T-cell (primary cell): ENCODE results near the gene PLPPR3. TPM values are rescaled to one million over a fixed set of nuclear protein-coding genes. Genes with fewer than 3 reads are reported as not detected.

Experiments
- ATAC-seq, 4 experiments: fragments of 200-7000 bp in 3 of 4; fragments of 150-1000 bp in 1 of 4; cut with Tn5 transposase; replicated peaks in 1 of 4; 1 replicate in 3 of 4; 2 replicates in 1 of 4; pipeline ENCODE4 v1.10.0; 2021; ENCODE audit warnings: moderate library complexity in 3 of 4, mild to moderate bottlenecking in 2 of 4, moderate number of reproducible peaks in 1 of 4
- CTCF ChIA-PET, 2 donors: fragments of 300-600 bp; sonication (Branson Sonifier 250); formaldehyde crosslinking; loops; one replicate each; lab custom pipeline; 2022; ENCODE audit warnings: antibody characterized with exemption in 2 of 2; lab: Charles Lee
- POLR2A ChIA-PET, 2 donors: fragments of 300-600 bp; sonication (Branson Sonifier 250); formaldehyde crosslinking; loops; one replicate each; lab custom pipeline; 2022; ENCODE audit warnings: antibody characterized with exemption in 2 of 2; lab: Charles Lee
- DNase-seq, 35 experiments: peaks; one replicate each; pipeline versions ENCODE4 v3.0.0 to v3.0.0-alpha.2; 2013 to 2023
- H3K27ac ChIP-seq: one replicate; pipeline ENCODE4 v1.5.1; 2013; ENCODE audit warnings: low read length
- H3K27me3 ChIP-seq, 2 experiments: replicated peaks in 1 of 2; 1 replicate in 1 of 2; 2 replicates in 1 of 2; pipeline versions ENCODE4 v1.6.1 to v1.7.0; 2013; ENCODE audit warnings: low read length in 1 of 2, mixed read lengths in 1 of 2; ENCODE audit not compliant: control insufficient read depth in 2 of 2, insufficient read depth in 2 of 2; ENCODE audit errors: extremely low read depth in 1 of 2
- H3K36me3 ChIP-seq, 2 donors: 1 replicate in 1 of 2; 2 replicates in 1 of 2; pipeline versions ENCODE4 v1.6.1 to v1.7.0; 2013; ENCODE audit warnings: low read length in 1 of 2; ENCODE audit not compliant: control insufficient read depth in 2 of 2, insufficient read depth in 1 of 2; ENCODE audit errors: extremely low read depth in 1 of 2
- H3K4me1 ChIP-seq, 2 experiments: 1 replicate in 1 of 2; 2 replicates in 1 of 2; pipeline versions ENCODE4 v1.6.1 to v1.7.0; 2013; ENCODE audit warnings: low read length in 2 of 2, mixed read lengths in 1 of 2; ENCODE audit not compliant: insufficient read depth in 2 of 2, control insufficient read depth in 1 of 2; ENCODE audit errors: extremely low read depth in 1 of 2
- H3K4me3 ChIP-seq, 2 donors: 1 replicate in 1 of 2; 2 replicates in 1 of 2; pipeline versions ENCODE4 v1.5.1 to v1.7.0; 2013; ENCODE audit warnings: mild to moderate bottlenecking in 2 of 2, low read length in 1 of 2, moderate library complexity in 1 of 2; ENCODE audit not compliant: control insufficient read depth in 1 of 2; ENCODE audit errors: extremely low read depth in 1 of 2
- H3K9me3 ChIP-seq: 2 replicates; pipeline ENCODE4 v1.7.0; 2013
- H3K27ac Mint-ChIP-seq, 2 donors: one replicate each; pipeline ENCODE4 v1.8.0; 2020 to 2021; ENCODE audit warnings: mild to moderate bottlenecking in 2 of 2, mixed read lengths in 2 of 2
- H3K27me3 Mint-ChIP-seq, 2 donors: one replicate each; pipeline ENCODE4 v1.8.0; 2021 to 2022; ENCODE audit warnings: mixed read lengths in 2 of 2
- H3K36me3 Mint-ChIP-seq: one replicate; pipeline ENCODE4 v1.8.0; 2021; ENCODE audit warnings: mixed read lengths
- H3K4me1 Mint-ChIP-seq, 3 donors: one replicate each; pipeline ENCODE4 v1.8.0; 2020 to 2022; ENCODE audit warnings: mixed read lengths in 3 of 3, mild to moderate bottlenecking in 1 of 3
- H3K4me3 Mint-ChIP-seq, 3 donors: one replicate each; pipeline ENCODE4 v1.8.0; 2020 to 2022; ENCODE audit warnings: mild to moderate bottlenecking in 3 of 3, mixed read lengths in 3 of 3, moderate library complexity in 3 of 3
- H3K9me3 Mint-ChIP-seq, 3 donors: one replicate each; pipeline ENCODE4 v1.8.0; 2020 to 2022; ENCODE audit warnings: mixed read lengths in 3 of 3
- WGBS: methylation state at CpG from one replicate; pipeline ENCODE4 v1.1.5; 2013; ENCODE audit warnings: missing lambda C conversion rate; ENCODE audit not compliant: insufficient coverage; 5-methylcytosine and 5-hydroxymethylcytosine counted together
- total RNA-seq, 35 experiments: library from RNA in 6 of 35; stranded (reverse) in 6 of 35; fragments of 120-200 nt in 1 of 35; gene quantifications; one replicate each; pipeline versions ENCODE4 v1.2.1 to v1.2.4 and lab custom pipeline; 2013 to 2026

Gene PLPPR3
- total RNA-seq, 5 donors from 2014 or later (not counting 1 experiment from before 2014, with no cell fraction given) = 0.22 to 0.36 (median 0.26) TPM; not detected in 2

DNA sequence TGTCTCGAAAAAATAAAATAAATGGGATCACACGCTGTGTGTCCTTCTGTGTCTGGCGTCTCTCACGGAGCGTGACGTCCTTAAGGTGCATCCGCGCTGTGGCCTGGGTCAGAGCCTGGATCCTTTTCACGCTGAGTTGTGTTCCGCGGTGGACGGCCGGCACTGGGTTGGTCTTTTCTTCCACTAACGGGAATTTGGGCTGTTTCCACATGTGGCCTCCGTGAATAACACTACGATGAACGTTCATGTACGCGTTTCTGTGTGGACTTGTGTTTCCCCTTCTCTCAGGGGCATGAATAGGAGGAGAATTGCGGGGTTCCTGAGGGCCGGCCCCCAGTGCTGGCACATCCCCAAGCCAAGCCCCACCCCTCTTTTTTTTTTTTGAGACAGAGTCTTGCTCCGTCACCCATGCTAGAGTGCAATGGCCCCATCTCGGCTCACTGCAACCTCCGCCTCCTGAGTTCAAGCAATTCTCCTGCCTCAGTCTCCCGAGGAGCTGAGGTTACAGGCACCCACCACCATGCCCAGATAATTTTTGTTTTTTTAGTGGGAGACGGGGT, 30.7 kb downstream of the PLPPR3 start:
- no peaks in the 10 kb centered on the region for H3K36me3 Mint-ChIP-seq
- no peaks in the 10 kb centered on the region for H3K9me3 Mint-ChIP-seq
- peaks cover 3 to 6% of the 10 kb centered on the region in 2 donors for H3K27me3 Mint-ChIP-seq
- H3K27me3 ChIP-seq = peaks cover 0 to 12% of the 10 kb centered on the region in 2 experiments
- no peak overlapping the region for H3K4me3 ChIP-seq
- WGBS = 89% methylated on average over 16 of the region's 26 CpGs
- H3K27ac ChIP-seq = no peak overlapping the region
- peaks cover 0 to 4% (median 0%) of the 10 kb centered on the region in 3 donors for H3K4me1 Mint-ChIP-seq
- ChIA-PET POLR2A (no interaction called here), CTCF (interaction anchor here (0.6 to 0.7 kb wide), 2 partner anchors 21 to 283 kb away, joined by 4 to 5 read pairs; no protein-coding TSS in a partner anchor)
- H3K4me3 Mint-ChIP-seq = no peak overlapping the region
- H3K4me1 ChIP-seq = peaks cover 0 to 10% of the 10 kb centered on the region in 2 experiments
- no peak for DNase-seq
- H3K27ac Mint-ChIP-seq = no peak overlapping the region
- no peak for ATAC-seq
- H3K36me3 ChIP-seq = no peaks in the 10 kb centered on the region
- H3K9me3 ChIP-seq = no peaks in the 10 kb centered on the region

DNA sequence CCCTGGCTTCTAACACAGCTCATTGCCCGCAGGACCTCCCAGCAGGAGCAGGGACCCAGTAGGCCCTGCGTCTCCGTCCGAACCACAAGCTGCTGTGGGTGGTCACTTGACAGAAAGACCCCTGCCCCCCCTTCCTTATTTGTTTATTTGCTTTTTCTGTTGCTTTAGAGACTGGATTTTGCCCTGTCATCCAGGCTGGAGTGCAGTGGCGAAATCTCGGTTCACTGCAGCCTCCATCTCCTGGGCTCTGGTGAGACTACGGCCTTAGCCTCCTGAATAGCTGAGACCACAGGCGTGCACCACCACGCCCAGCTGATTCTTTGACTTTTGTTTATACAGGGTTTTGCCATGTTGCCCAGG, 32.1 kb downstream of the PLPPR3 start:
- H3K4me3 ChIP-seq = no peak overlapping the region
- Mint-ChIP-seq H3K9me3 (no peaks in the 10 kb centered on the region), H3K27me3 (peaks cover 3 to 6% of the 10 kb centered on the region in 2 donors), H3K36me3 (no peaks in the 10 kb centered on the region), H3K4me3 (no peak overlapping the region), H3K4me1 (peaks cover 0 to 4% (median 0%) of the 10 kb centered on the region in 3 donors), H3K27ac (no peak overlapping the region)
- H3K4me1 ChIP-seq = peaks cover 0 to 6% of the 10 kb centered on the region in 2 experiments
- H3K9me3 ChIP-seq = no peaks in the 10 kb centered on the region
- no peaks in the 10 kb centered on the region for H3K36me3 ChIP-seq
- POLR2A ChIA-PET = no interaction called here
- H3K27me3 ChIP-seq = peaks cover 0 to 13% of the 10 kb centered on the region in 2 experiments
- no peak for DNase-seq
- H3K27ac ChIP-seq = no peak overlapping the region
- 86% methylated on average over 4 of the region's 9 CpGs for whole genome bisulfite sequencing
- no peak for ATAC-seq
- CTCF ChIA-PET = no interaction called here

DNA sequence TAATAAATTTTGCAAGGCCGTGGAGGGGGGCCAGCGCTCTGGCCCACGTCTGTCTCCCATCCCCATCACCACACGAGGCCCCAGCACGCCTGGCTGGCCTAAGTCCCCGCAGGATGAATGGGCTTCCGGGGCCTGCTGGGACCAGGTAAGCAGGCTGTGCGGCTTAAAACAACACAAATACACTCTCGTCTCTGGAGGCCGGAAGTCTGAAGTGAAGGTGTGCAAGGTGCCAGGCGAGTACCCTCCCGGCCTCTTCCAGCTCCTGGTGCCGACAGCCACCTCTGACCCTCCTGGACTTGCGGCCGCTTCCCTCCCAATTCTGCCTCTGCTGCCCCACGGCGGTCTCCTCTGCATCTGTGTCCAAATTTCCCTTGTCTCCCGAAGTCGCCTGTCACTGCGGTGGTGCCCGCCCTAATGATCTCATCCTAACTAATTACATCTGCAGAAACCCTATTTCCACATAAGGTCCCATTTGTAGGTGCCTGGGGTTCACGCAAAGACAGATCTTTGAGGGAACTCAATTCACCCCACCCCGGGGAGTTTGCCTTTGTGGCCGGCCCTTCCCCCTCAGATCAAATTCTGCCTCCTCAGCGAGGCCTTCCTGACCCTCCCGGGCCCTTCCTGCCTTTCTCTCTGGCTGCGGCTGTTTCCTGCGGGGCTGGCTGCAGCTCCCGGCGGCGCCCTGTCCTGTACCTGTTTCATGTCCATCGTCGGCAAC, 32.6 kb downstream of the PLPPR3 start:
- H3K27me3 Mint-ChIP-seq = peaks cover 3 to 6% of the 10 kb centered on the region in 2 donors
- H3K4me3 Mint-ChIP-seq = no peak overlapping the region
- Histone ChIP-seq H3K36me3 (no peaks in the 10 kb centered on the region), H3K9me3 (no peaks in the 10 kb centered on the region), H3K4me3 (no peak overlapping the region), H3K27me3 (peaks cover 0 to 17% of the 10 kb centered on the region in 2 experiments), H3K27ac (no peak overlapping the region), H3K4me1 (peaks cover 0 to 6% of the 10 kb centered on the region in 2 experiments)
- ChIA-PET POLR2A (no interaction called here), CTCF (no interaction called here)
- ATAC-seq (peak in 1 of 4 experiments; percentile 32), DNase-seq (no peak)
- no peaks in the 10 kb centered on the region for H3K36me3 Mint-ChIP-seq
- 67% methylated on average over 25 of the region's 33 CpGs for WGBS
- no peaks in the 10 kb centered on the region for H3K9me3 Mint-ChIP-seq
- H3K27ac Mint-ChIP-seq = peak overlapping the region in 1 of 2 donors; percentile 66
- H3K4me1 Mint-ChIP-seq = peaks cover 0 to 4% (median 0%) of the 10 kb centered on the region in 3 donors

DNA sequence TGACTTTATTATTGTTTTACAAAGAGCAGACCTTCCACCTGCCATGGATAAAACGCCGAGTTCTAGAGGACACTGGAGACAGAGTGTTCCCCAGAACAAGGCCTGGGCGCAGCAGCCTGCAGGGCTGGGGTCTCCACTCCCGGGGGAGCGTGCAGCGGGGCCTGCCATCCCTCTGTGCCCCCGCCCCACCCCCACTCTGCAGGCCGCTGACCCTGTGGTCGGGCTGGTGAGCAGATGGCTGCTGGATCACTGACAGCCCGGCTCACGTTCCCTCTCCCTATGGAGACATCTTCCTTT, 33.1 kb downstream of the PLPPR3 start:
- Mint-ChIP-seq H3K4me3 (no peak overlapping the region), H3K9me3 (no peaks in the 10 kb centered on the region), H3K36me3 (no peaks in the 10 kb centered on the region), H3K27me3 (peaks cover 3 to 6% of the 10 kb centered on the region in 2 donors), H3K27ac (peak overlapping the region in 1 of 2 donors; percentile 66), H3K4me1 (peaks cover 0 to 4% (median 0%) of the 10 kb centered on the region in 3 donors)
- no peak overlapping the region for H3K4me3 ChIP-seq
- no peak overlapping the region for H3K27ac ChIP-seq
- no peaks in the 10 kb centered on the region for H3K9me3 ChIP-seq
- CTCF ChIA-PET = no interaction called here
- H3K36me3 ChIP-seq = no peaks in the 10 kb centered on the region
- DNase-seq = no peak
- H3K4me1 ChIP-seq = peaks cover 0 to 6% of the 10 kb centered on the region in 2 experiments
- peaks cover 0 to 17% of the 10 kb centered on the region in 2 experiments for H3K27me3 ChIP-seq
- no peak for ATAC-seq
- POLR2A ChIA-PET = no interaction called here
- 88% methylated on average over 11 of the region's 11 CpGs for whole genome bisulfite sequencing

DNA sequence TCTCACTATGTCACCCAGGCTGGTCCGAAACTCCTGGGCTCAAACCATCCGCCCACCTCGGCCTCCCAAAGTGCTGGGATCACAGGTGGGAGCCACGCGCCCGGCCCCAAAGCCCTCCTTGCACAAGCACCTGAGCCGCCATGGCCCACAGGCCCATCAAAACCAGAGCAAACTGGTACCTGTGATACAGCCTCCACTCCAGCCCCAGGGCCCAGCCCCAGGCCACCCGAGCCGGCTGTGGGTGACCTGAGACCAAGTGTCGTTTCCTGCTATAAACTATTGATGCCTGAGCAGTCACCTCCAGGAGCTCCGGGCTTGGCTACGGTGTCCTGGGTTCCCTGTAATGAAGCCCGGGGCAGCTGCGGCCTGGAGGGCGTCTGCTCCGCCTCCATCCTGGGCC, 34.2 kb downstream of the PLPPR3 start:
- ChIA-PET CTCF (interaction anchor here in 1 of 2 donors (0.6 kb wide), 1 partner anchor 131 kb away, joined by 7 read pairs; no protein-coding TSS in a partner anchor), POLR2A (no interaction called here)
- Histone ChIP-seq H3K4me1 (peaks cover 0 to 6% of the 10 kb centered on the region in 2 experiments), H3K27me3 (peaks cover 0 to 22% of the 10 kb centered on the region in 2 experiments), H3K9me3 (no peaks in the 10 kb centered on the region), H3K36me3 (no peaks in the 10 kb centered on the region), H3K27ac (no peak overlapping the region), H3K4me3 (no peak overlapping the region)
- Mint-ChIP-seq H3K36me3 (no peaks in the 10 kb centered on the region), H3K4me1 (peaks cover 0 to 4% (median 0%) of the 10 kb centered on the region in 3 donors), H3K27ac (no peak overlapping the region), H3K4me3 (no peak overlapping the region), H3K27me3 (peaks cover 3 to 6% of the 10 kb centered on the region in 2 donors), H3K9me3 (no peaks in the 10 kb centered on the region)
- ATAC-seq (no peak), DNase-seq (no peak)
- WGBS = 92% methylated on average over 11 of the region's 16 CpGs

DNA sequence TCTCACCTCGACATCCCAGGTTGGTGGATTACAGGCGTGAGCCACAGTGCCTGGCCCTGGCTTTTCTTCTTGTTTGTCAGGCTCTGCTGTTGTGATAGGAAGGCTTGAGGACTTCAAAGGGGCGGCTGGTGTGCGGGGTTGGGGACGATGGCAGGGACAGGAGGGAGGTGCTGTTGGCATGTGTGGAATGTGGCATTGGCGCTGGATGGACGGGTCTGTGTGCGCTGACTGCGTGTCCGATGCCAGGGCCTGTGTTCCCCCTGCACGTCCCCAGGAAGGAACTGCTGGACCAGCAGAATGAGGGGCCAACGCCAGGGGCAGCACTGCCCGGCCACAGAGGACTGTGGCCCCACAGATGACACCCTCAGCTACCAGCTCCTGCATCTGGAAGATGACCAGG, 37.2 kb downstream of the PLPPR3 start:
- no peaks in the 10 kb centered on the region for H3K36me3 ChIP-seq
- DNase-seq = no peak
- Mint-ChIP-seq H3K27me3 (no peaks in the 10 kb centered on the region), H3K27ac (no peak overlapping the region), H3K4me3 (no peak overlapping the region), H3K4me1 (peaks cover 0 to 4% (median 0%) of the 10 kb centered on the region in 3 donors), H3K36me3 (no peaks in the 10 kb centered on the region), H3K9me3 (no peaks in the 10 kb centered on the region)
- no peak overlapping the region for H3K4me3 ChIP-seq
- H3K9me3 ChIP-seq = no peaks in the 10 kb centered on the region
- H3K27ac ChIP-seq = no peak overlapping the region
- ChIA-PET POLR2A (interaction anchor here in 1 of 2 donors (0.6 kb wide), 1 partner anchor 1710 kb away, joined by 4 read pairs; no protein-coding TSS in a partner anchor), CTCF (interaction anchor here in 1 of 2 donors (0.6 kb wide), 1 partner anchor 1002 kb away, joined by 6 read pairs; no protein-coding TSS in a partner anchor)
- peaks cover 0 to 6% of the 10 kb centered on the region in 2 experiments for H3K4me1 ChIP-seq
- no peak for ATAC-seq
- WGBS = 88% methylated on average over 11 of the region's 13 CpGs
- peaks cover 0 to 31% of the 10 kb centered on the region in 2 experiments for H3K27me3 ChIP-seq
